ENCODE data around the gene SNAI1. TPM values are rescaled to one million over a fixed set of nuclear protein-coding genes. Genes with fewer than 3 reads are reported as not detected.

The SNAI1 gene
- polyA plus RNA-seq, 1 donor (not counting 4 experiments of a cell fraction or from before 2014, with no cell fraction given) = not detected

DNA sequence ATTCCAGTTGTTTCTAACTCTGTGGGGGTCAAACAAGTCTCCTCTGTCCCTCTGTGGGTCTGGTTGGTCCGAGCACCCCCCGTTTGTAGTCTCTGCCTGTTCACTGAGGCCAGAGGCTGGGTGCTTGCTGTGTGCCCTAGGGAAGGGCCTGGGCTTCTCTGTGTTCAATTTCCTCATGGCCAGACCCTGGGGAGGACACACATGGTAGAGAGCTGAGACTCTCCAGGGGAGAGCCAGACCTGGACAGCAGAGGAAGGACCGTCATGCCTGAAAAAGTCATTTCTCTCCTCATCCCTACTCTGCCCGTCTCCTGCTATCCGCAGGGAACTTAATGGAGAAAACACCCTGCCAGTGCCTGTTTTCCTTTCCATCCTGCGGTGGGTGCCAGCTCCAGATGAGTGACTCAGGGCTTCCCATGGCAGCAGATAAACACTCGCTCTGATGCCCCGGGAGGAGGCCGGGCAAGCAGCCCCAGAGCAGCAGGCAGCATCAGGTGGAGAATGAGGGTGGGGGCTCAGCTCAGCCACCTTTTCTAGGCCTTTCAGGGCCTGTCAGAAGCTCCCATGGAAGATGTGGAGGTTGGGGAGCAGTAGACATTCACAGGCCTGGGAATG lies 51.9 kb downstream of the SNAI1 start:
- FAIRE-seq (no peak), DNase-seq (ENCODE audit: low read depth, low spot score) (no peak)
- no peaks in the 10 kb centered on the region for H3K9me3 ChIP-seq (ENCODE audit: control insufficient read depth, low read depth, low read length)
- no peak overlapping the region for H3K4me3 ChIP-seq (ENCODE audit: control insufficient read depth in 2 of 3, extremely low read depth in 1 of 3, insufficient read depth in 2 of 3, low read depth in 1 of 3, low read length in 3 of 3)
- H3K79me2 ChIP-seq (ENCODE audit: control insufficient read depth, insufficient read depth, low read length) = no peaks in the 10 kb centered on the region
- peaks cover 2% of the 10 kb centered on the region for H4K20me1 ChIP-seq (ENCODE audit: control insufficient read depth, extremely low read depth, insufficient read depth, low read length)
- peak overlapping the region; percentile 16 for H3K9ac ChIP-seq (ENCODE audit: control insufficient read depth, extremely low read depth, insufficient read depth, low read length)
- peak overlapping the region; percentile 9 for H3K4me2 ChIP-seq (ENCODE audit: control insufficient read depth, extremely low read depth, insufficient read depth, low read depth, low read length)
- peaks cover 14% of the 10 kb centered on the region for H3K4me1 ChIP-seq (ENCODE audit: control insufficient read depth, extremely low read depth, insufficient read depth, low read length)
- H3K9me1 ChIP-seq (ENCODE audit: control insufficient read depth, extremely low read depth, insufficient read depth, low read length) = peaks cover 3% of the 10 kb centered on the region
- TF ChIP-seq, protein P1, sequence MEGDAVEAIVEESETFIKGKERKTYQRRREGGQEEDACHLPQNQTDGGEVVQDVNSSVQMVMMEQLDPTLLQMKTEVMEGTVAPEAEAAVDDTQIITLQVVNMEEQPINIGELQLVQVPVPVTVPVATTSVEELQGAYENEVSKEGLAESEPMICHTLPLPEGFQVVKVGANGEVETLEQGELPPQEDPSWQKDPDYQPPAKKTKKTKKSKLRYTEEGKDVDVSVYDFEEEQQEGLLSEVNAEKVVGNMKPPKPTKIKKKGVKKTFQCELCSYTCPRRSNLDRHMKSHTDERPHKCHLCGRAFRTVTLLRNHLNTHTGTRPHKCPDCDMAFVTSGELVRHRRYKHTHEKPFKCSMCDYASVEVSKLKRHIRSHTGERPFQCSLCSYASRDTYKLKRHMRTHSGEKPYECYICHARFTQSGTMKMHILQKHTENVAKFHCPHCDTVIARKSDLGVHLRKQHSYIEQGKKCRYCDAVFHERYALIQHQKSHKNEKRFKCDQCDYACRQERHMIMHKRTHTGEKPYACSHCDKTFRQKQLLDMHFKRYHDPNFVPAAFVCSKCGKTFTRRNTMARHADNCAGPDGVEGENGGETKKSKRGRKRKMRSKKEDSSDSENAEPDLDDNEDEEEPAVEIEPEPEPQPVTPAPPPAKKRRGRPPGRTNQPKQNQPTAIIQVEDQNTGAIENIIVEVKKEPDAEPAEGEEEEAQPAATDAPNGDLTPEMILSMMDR (optimal IDR thresholded peaks at IDR 0.05 in 1 of 3, IDR thresholded peaks at IDR 0.05 in 1 of 3, conservative IDR thresholded peaks at IDR 0.05 in 1 of 3; ENCODE audit: extremely low read depth in 1 of 3, insufficient read depth in 2 of 3, low read length in 3 of 3) = no peak
- TF ChIP-seq EZH2 (IDR thresholded peaks at IDR 0.05; ENCODE audit: low read length) = no peak
- no peaks in the 10 kb centered on the region for H3K36me3 ChIP-seq (ENCODE audit: control insufficient read depth in 2 of 2, extremely low read depth in 1 of 2, insufficient read depth in 2 of 2, low read length in 2 of 2)
- dilution Hi-C loops (cut with MboI; ENCODE audit: extremely low pct_ligation_motif_present, low sequenced_read_pairs) = no loop called here
- peaks cover 10% of the 10 kb centered on the region for H3K27me3 ChIP-seq (ENCODE audit: control insufficient read depth, extremely low read depth, insufficient read depth, low read length)
- H3K27ac ChIP-seq (ENCODE audit: control insufficient read depth, insufficient read depth, low read length) = peak overlapping the region; percentile 23
- H2AFZ ChIP-seq (ENCODE audit: control insufficient read depth, low read length) = no peak overlapping the region

DNA sequence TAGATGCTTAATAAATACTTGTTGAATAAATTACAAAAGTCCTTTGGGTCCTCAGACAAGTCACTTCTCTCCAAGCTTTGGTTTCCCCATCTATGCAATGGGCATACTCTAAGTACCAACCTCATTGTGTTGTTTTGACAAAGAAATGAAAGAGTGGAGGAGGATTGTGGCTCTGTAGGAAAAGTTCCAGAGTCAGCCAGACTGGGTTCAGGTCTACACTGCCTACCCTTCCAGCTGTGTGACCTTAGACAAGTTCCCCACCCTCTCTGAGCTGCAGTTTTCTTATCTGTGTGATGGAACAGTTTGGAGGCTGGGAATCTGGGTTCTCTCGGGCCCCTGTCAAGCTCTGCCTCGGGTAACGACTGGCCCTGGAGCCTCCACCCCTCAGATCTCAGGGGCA lies 53.9 kb downstream of the SNAI1 start:
- H3K79me2 ChIP-seq (ENCODE audit: control insufficient read depth, insufficient read depth, low read length) = no peaks in the 10 kb centered on the region
- no peak overlapping the region for H2AFZ ChIP-seq (ENCODE audit: control insufficient read depth, low read length)
- no peak overlapping the region for H3K27ac ChIP-seq (ENCODE audit: control insufficient read depth, insufficient read depth, low read length)
- H3K4me1 ChIP-seq (ENCODE audit: control insufficient read depth, extremely low read depth, insufficient read depth, low read length) = peaks cover 14% of the 10 kb centered on the region
- FAIRE-seq (no peak), DNase-seq (ENCODE audit: low read depth, low spot score) (no peak)
- no peak overlapping the region for H3K9ac ChIP-seq (ENCODE audit: control insufficient read depth, extremely low read depth, insufficient read depth, low read length)
- no peaks in the 10 kb centered on the region for H3K36me3 ChIP-seq (ENCODE audit: control insufficient read depth in 2 of 2, extremely low read depth in 1 of 2, insufficient read depth in 2 of 2, low read length in 2 of 2)
- H3K27me3 ChIP-seq (ENCODE audit: control insufficient read depth, extremely low read depth, insufficient read depth, low read length) = peaks cover 10% of the 10 kb centered on the region
- peaks cover 2% of the 10 kb centered on the region for H4K20me1 ChIP-seq (ENCODE audit: control insufficient read depth, extremely low read depth, insufficient read depth, low read length)
- no peaks in the 10 kb centered on the region for H3K9me3 ChIP-seq (ENCODE audit: control insufficient read depth, low read depth, low read length)
- peaks cover 3% of the 10 kb centered on the region for H3K9me1 ChIP-seq (ENCODE audit: control insufficient read depth, extremely low read depth, insufficient read depth, low read length)
- H3K4me3 ChIP-seq (ENCODE audit: control insufficient read depth in 2 of 3, extremely low read depth in 1 of 3, insufficient read depth in 2 of 3, low read depth in 1 of 3, low read length in 3 of 3) = no peak overlapping the region
- dilution Hi-C loops (cut with MboI; ENCODE audit: extremely low pct_ligation_motif_present, low sequenced_read_pairs) = no loop called here
- TF ChIP-seq, protein P1 (optimal IDR thresholded peaks at IDR 0.05 in 1 of 3, IDR thresholded peaks at IDR 0.05 in 1 of 3, conservative IDR thresholded peaks at IDR 0.05 in 1 of 3; ENCODE audit: extremely low read depth in 1 of 3, insufficient read depth in 2 of 3, low read length in 3 of 3) = no peak
- no peak for TF ChIP-seq EZH2 (IDR thresholded peaks at IDR 0.05; ENCODE audit: low read length)
- H3K4me2 ChIP-seq (ENCODE audit: control insufficient read depth, extremely low read depth, insufficient read depth, low read depth, low read length) = no peak overlapping the region

Data from keratinocyte (primary cell).